IMR-90 (cell line): ENCODE measurements around the gene HSPH1. TPM values are rescaled to one million over a fixed set of nuclear protein-coding genes. Genes with fewer than 3 reads are reported as not detected.

Source experiments
- ATAC-seq: fragments of 200-7000 bp; cut with Tn5 transposase; 2 replicates; pipeline ENCODE4 v1.9.1; 2020; ENCODE audit warnings: low read depth, mild to moderate bottlenecking, moderate library complexity
- BruUV-seq: library from RNA; stranded (reverse); fragments of 400-500 nt; replicated peaks from 2 replicates; lab custom pipeline; 2021; lab: Mats Ljungman, UMichigan
- CTCF ChIA-PET: fragments of 300-600 bp; formaldehyde crosslinking; extraction: SDS; loops from one replicate; lab custom pipeline; 2021; ENCODE audit warnings: antibody characterized with exemption; lab: Yijun Ruan, JAX
- POLR2A ChIA-PET: fragments of 300-600 bp; sonication (Branson Sonifier 250); formaldehyde crosslinking; loops from one replicate; lab custom pipeline; 2022; ENCODE audit warnings: antibody characterized with exemption; ENCODE audit not compliant: unreplicated experiment; lab: Charles Lee
- DNase-seq: peaks from one replicate; pipeline ENCODE4 v3.0.0; 2013
- H2AFZ ChIP-seq: replicated peaks from 2 replicates; pipeline ENCODE3; 2013; ENCODE audit warnings: low read length, mild to moderate bottlenecking; ENCODE audit not compliant: poor library complexity
- H2AK5ac ChIP-seq: 2 replicates; pipeline ENCODE4 v1.6.1; 2013; ENCODE audit warnings: low read depth, low read length, inconsistent platforms
- H2AK9ac ChIP-seq: replicated peaks from 2 replicates; pipeline ENCODE3; 2013; ENCODE audit warnings: mild to moderate bottlenecking, low read depth, low read length, moderate library complexity; ENCODE audit not compliant: poor library complexity
- H2BK120ac ChIP-seq: 2 replicates; pipeline ENCODE4 v1.6.1; 2013; ENCODE audit warnings: low read depth, low read length, inconsistent platforms
- H2BK15ac ChIP-seq: 3 replicates; pipeline ENCODE4 v1.6.1; 2013; ENCODE audit warnings: low read depth, low read length, inconsistent platforms
- H2BK20ac ChIP-seq: 2 replicates; pipeline ENCODE4 v1.6.1; 2013; ENCODE audit warnings: low read depth, mild to moderate bottlenecking, inconsistent platforms, low read length, moderate library complexity
- H2BK5ac ChIP-seq: 2 replicates; pipeline ENCODE4 v1.6.1; 2013; ENCODE audit warnings: mild to moderate bottlenecking, low read depth, low read length, inconsistent platforms; ENCODE audit not compliant: poor library complexity, severe bottlenecking
- H3K14ac ChIP-seq: replicated peaks from 2 replicates; pipeline ENCODE4 v1.6.1; 2013; ENCODE audit warnings: low read depth, low read length, inconsistent platforms
- H3K18ac ChIP-seq: 2 replicates; pipeline ENCODE4 v1.6.1; 2013; ENCODE audit warnings: low read depth, low read length, control low read depth
- H3K23ac ChIP-seq: 2 replicates; pipeline ENCODE4 v1.6.1; 2013; ENCODE audit warnings: low read depth, low read length, inconsistent platforms
- H3K27ac ChIP-seq: 2 replicates; pipeline ENCODE4 v1.5.1; 2013; ENCODE audit warnings: mild to moderate bottlenecking, control low read depth, low read length; ENCODE audit not compliant: insufficient read depth
- H3K27me3 ChIP-seq: 2 replicates; pipeline ENCODE4 v1.6.1; 2013; ENCODE audit warnings: low read length; ENCODE audit not compliant: control insufficient read depth, insufficient read depth
- H3K36me3 ChIP-seq: 2 replicates; pipeline ENCODE4 v1.6.1; 2013; ENCODE audit warnings: low read length, mixed read lengths; ENCODE audit not compliant: control insufficient read depth, insufficient read depth
- H3K4ac ChIP-seq: 2 replicates; pipeline ENCODE4 v1.6.1; 2013; ENCODE audit warnings: low read depth, low read length, inconsistent platforms
- H3K4me1 ChIP-seq: 2 replicates; pipeline ENCODE4 v1.6.1; 2013; ENCODE audit warnings: low read length, mixed read lengths; ENCODE audit not compliant: control insufficient read depth, insufficient read depth
- H3K4me2 ChIP-seq: 2 replicates; pipeline ENCODE4 v1.6.1; 2013; ENCODE audit warnings: low read depth, mild to moderate bottlenecking, control low read depth, low read length, moderate library complexity
- H3K4me3 ChIP-seq: 2 replicates; pipeline ENCODE4 v1.5.1; 2013; ENCODE audit warnings: low read depth, mild to moderate bottlenecking, control low read depth, low read length, moderate library complexity; ENCODE audit not compliant: insufficient read depth
- H3K56ac ChIP-seq: 2 replicates; pipeline ENCODE4 v1.6.1; 2013; ENCODE audit warnings: low read length, inconsistent platforms; ENCODE audit not compliant: insufficient read depth; ENCODE audit errors: extremely low read depth
- H3K79me1 ChIP-seq, 2 experiments: 2 replicates each; pipeline ENCODE4 v1.6.1; 2013; ENCODE audit warnings: low read length in 2 of 2, inconsistent platforms in 1 of 2, low read depth in 1 of 2
- H3K9ac ChIP-seq: 2 replicates; pipeline ENCODE4 v1.6.1; 2013; ENCODE audit warnings: low read depth, low read length, control low read depth
- H3K9me1 ChIP-seq: 2 replicates; pipeline ENCODE4 v1.6.1; 2013; ENCODE audit warnings: low read length, inconsistent platforms; ENCODE audit not compliant: insufficient read depth
- H3K9me3 ChIP-seq: 2 replicates; pipeline ENCODE4 v1.6.1; 2013; ENCODE audit warnings: low read length; ENCODE audit not compliant: control insufficient read depth, insufficient read depth
- H4K20me1 ChIP-seq: 2 replicates; pipeline ENCODE4 v1.6.1; 2013; ENCODE audit warnings: low read length, inconsistent platforms; ENCODE audit not compliant: insufficient read depth
- H4K5ac ChIP-seq: 2 replicates; pipeline ENCODE4 v1.6.1; 2013; ENCODE audit warnings: mild to moderate bottlenecking, low read depth, low read length, control low read depth
- H4K8ac ChIP-seq, 2 experiments: 2 replicates each; pipeline ENCODE4 v1.6.1; 2013; ENCODE audit warnings: low read depth in 2 of 2, low read length in 2 of 2, control low read depth in 1 of 2, inconsistent platforms in 1 of 2
- H4K91ac ChIP-seq: 2 replicates; pipeline ENCODE4 v1.6.1; 2013; ENCODE audit warnings: low read depth, low read length, inconsistent platforms; ENCODE audit not compliant: insufficient read depth
- BHLHE40 ChIP-seq: fragments of 150-350 bp; IDR thresholded peaks from 2 replicates; pipeline ENCODE4 v1.6.1; 2016; ENCODE audit warnings: mild to moderate bottlenecking, low read depth, low read length
- CEBPB ChIP-seq: IDR thresholded peaks from 2 replicates; pipeline ENCODE4 v1.6.1; 2012; ENCODE audit warnings: low read depth, low read length, improper control_type of control experiment
- CHD1 ChIP-seq: IDR thresholded peaks from 2 replicates; pipeline ENCODE4 v1.6.1; 2012; ENCODE audit warnings: low read depth, low read length, improper control_type of control experiment
- CTCF ChIP-seq: conservative IDR thresholded peaks from 2 replicates; pipeline ENCODE4 v1.5.1; 2012; ENCODE audit warnings: mild to moderate bottlenecking, low read depth, low read length, improper control_type of control experiment
- ELK1 ChIP-seq: fragments of 150-350 bp; IDR thresholded peaks from 2 replicates; pipeline ENCODE4 v1.6.1; 2016; ENCODE audit warnings: low read depth, mild to moderate bottlenecking, low read length, moderate library complexity, borderline replicate concordance
- MAZ ChIP-seq: IDR thresholded peaks from 2 replicates; pipeline ENCODE4 v1.6.1; 2012; ENCODE audit warnings: low read depth, mild to moderate bottlenecking, low read length, improper control_type of control experiment, moderate library complexity, borderline replicate concordance
- NFE2L2 ChIP-seq: fragments of 150-350 bp; IDR thresholded peaks from 2 replicates; pipeline ENCODE4 v1.6.1; 2016; ENCODE audit warnings: low read depth, mild to moderate bottlenecking, low read length
- RCOR1 ChIP-seq: IDR thresholded peaks from 2 replicates; pipeline ENCODE4 v1.6.1; 2012; ENCODE audit warnings: mild to moderate bottlenecking, low read length, improper control_type of control experiment; ENCODE audit not compliant: insufficient replicate concordance
- RFX5 ChIP-seq: IDR thresholded peaks from 2 replicates; pipeline ENCODE4 v1.8.0; 2012; ENCODE audit warnings: low read depth, mild to moderate bottlenecking, low read length, moderate library complexity
- SMC3 ChIP-seq: fragments of 150-350 bp; IDR thresholded peaks from 2 replicates; pipeline ENCODE4 v1.6.1; 2016; ENCODE audit warnings: low read depth, mild to moderate bottlenecking, antibody characterized with exemption, low read length, moderate library complexity
- USF2 ChIP-seq: fragments of 150-350 bp; IDR thresholded peaks from 2 replicates; pipeline ENCODE4 v1.6.1; 2017; ENCODE audit warnings: mild to moderate bottlenecking, antibody characterized with exemption, low read length, low read depth
- WGBS, 2 experiments: methylation state at CpG; one replicate each; pipeline versions ENCODE4 v1.1.5 to v1.1.7; 2013; ENCODE audit warnings: missing lambda C conversion rate in 2 of 2; ENCODE audit not compliant: insufficient read length in 1 of 2; ENCODE audit errors: extremely low coverage in 2 of 2; 5-methylcytosine and 5-hydroxymethylcytosine counted together
- dilution Hi-C: fragments of 300-500 bp; cut with HindIII; formaldehyde crosslinking; loops from one replicate; pipeline ENCODE4 v1.14.3; 2018; ENCODE audit warnings: low sequenced_read_pairs; ENCODE audit not compliant: unreplicated experiment
- in situ Hi-C: fragments of 300-500 bp; cut with MboI; formaldehyde crosslinking; loops from 3 replicates; pipeline ENCODE4 v1.14.3; 2019; ENCODE audit warnings: low sequenced_read_pairs, inconsistent platforms, mixed read lengths
- intact Hi-C: fragments of 100-400 bp; cut with micrococcal nuclease; formaldehyde crosslinking; loops from 2 replicates; pipeline ENCODE4 v1.10.0; 2022
- polyA plus RNA-seq, 3 experiments: library from polyadenylated mRNA; depleted of rRNA; stranded (reverse); fragments of >200 nt; gene quantifications; 2 replicates each; pipeline ENCODE4 v1.2.3, GENCODE V29; 2012; ENCODE audit warnings: low replicate concordance in 1 of 3
- total RNA-seq: library from RNA; depleted of rRNA; stranded (reverse); fragments of >200 nt; gene quantifications from 2 replicates; pipeline ENCODE4 v1.2.3, GENCODE V29; 2012

The HSPH1 gene
- total and polyA plus RNA-seq, 2 of the 4 experiments (the other 2 are of a cell fraction), result 36.8 to 40.3 TPM

- TF ChIP-seq SMC3, result peak; percentile 68
- peak; percentile 78; the same call in 1 of the 2 replicates for TF ChIP-seq MAZ
These were observed 38.3 kb upstream of the HSPH1 start, which contains the start of gene B3GLCT (continued) for GRCh38 chr13:31199849-31200636.

GRCh38 chr13:31199527-31199848, 37.8 kb upstream of the HSPH1 start:
- peaks cover 14 to 31% of the 10 kb centered on the region in 2 experiments for H3K79me1 ChIP-seq
- H2BK5ac ChIP-seq, result no peak overlapping the region
- no peak overlapping the region for H2BK15ac ChIP-seq
- WGBS, 2 experiments, result 0% methylated on average over 4 of the region's 15 CpGs; no CpG with 5 or more reads in 1 of the 2 experiments
- peak overlapping the region; percentile 93 for H3K4me3 ChIP-seq
- ChIA-PET POLR2A (no interaction called here), CTCF (interaction anchor here (0.6 to 1.5 kb wide), 4 partner anchors 25 to 225 kb away, joined by 3 to 4 read pairs (median 4); no protein-coding TSS in a partner anchor)
- no peaks in the 10 kb centered on the region for H3K9me3 ChIP-seq
- intact Hi-C loops (loop anchor here (1.0 kb wide), 1 partner anchor 225 kb away; no protein-coding TSS in a partner anchor), dilution Hi-C loops (no loop called here), in situ Hi-C loops (no loop called here)
- peak overlapping the region; percentile 88 for H2AK9ac ChIP-seq
- H3K4me1 ChIP-seq, result peaks cover 6% of the 10 kb centered on the region
- H3K27me3 ChIP-seq, result no peaks in the 10 kb centered on the region
- peak overlapping the region in 1 of 2 experiments; percentile 45; a peak in 1 of 4 replicates for H4K8ac ChIP-seq
- DNase-seq (no peak), ATAC-seq (no peak)
- peak overlapping the region; percentile 96 for H2AFZ ChIP-seq
- no peak overlapping the region for H3K4ac ChIP-seq
- no peak overlapping the region for H3K23ac ChIP-seq
- no peak overlapping the region for H3K27ac ChIP-seq
- peaks cover 16% of the 10 kb centered on the region for H3K9me1 ChIP-seq
- H4K5ac ChIP-seq, result no peak overlapping the region
- H4K20me1 ChIP-seq, result 0 out of 2 replicates have a peak, but pooled peaks cover 3% of the 10 kb centered on the region
- no peak overlapping the region for H3K18ac ChIP-seq
- 0 out of 2 replicates have a peak overlapping the region, but pooled peaks have one; percentile 82 for H2AK5ac ChIP-seq
- H2BK20ac ChIP-seq, result no peak overlapping the region
- H3K9ac ChIP-seq, result peak overlapping the region; percentile 55; the same call in 1 of the 2 replicates
- no peak overlapping the region for H2BK120ac ChIP-seq
- H4K91ac ChIP-seq, result no peak overlapping the region
- H3K14ac ChIP-seq, result no peak overlapping the region
- no TSS peak for BruUV-seq
- H3K4me2 ChIP-seq, result peak overlapping the region; percentile 89
- no peaks in the 10 kb centered on the region for H3K36me3 ChIP-seq
- no peak overlapping the region for H3K56ac ChIP-seq
- TF ChIP-seq RFX5 (no peak), BHLHE40 (no peak), CHD1 (no peak), SMC3 (no peak), NFE2L2 (no peak), CTCF (no peak), ELK1 (no peak), CEBPB (no peak), RCOR1 (no peak), USF2 (no peak)
